Neural cell (in vitro differentiated cells): ENCODE data around the gene PSRC1. TPM values are rescaled to one million over a fixed set of nuclear protein-coding genes. Genes with fewer than 3 reads are reported as not detected.

Experiments
- H2AFZ ChIP-seq: fragments of 200-600, 300-800 bp; sonication (generic), shearing (Covaris generic); 2 replicates; pipeline ENCODE4 v1.6.0; 2014; ENCODE audit warnings: low read depth, mild to moderate bottlenecking, antibody characterized with exemption, low read length, moderate library complexity
- H3F3A ChIP-seq: fragments of 200-600 bp; shearing (Covaris generic); 2 replicates; pipeline ENCODE4 v1.6.1; 2016; ENCODE audit warnings: mild to moderate bottlenecking, moderate library complexity, mixed read lengths, antibody characterized with exemption, low read length; ENCODE audit not compliant: insufficient read depth, poor library complexity, severe bottlenecking
- H3K27ac ChIP-seq: fragments of 200-600, 300-800 bp; sonication (generic), shearing (Covaris generic); 2 replicates; pipeline ENCODE4 v1.5.1; 2014; ENCODE audit warnings: mild to moderate bottlenecking, low read length, moderate library complexity
- H3K27me3 ChIP-seq: fragments of 300-800, 200-600 bp; sonication (generic), shearing (Covaris generic); 2 replicates; pipeline ENCODE4 v1.6.0; 2014; ENCODE audit warnings: mild to moderate bottlenecking, low read depth, low read length, moderate library complexity; ENCODE audit not compliant: insufficient read depth
- H3K36me3 ChIP-seq: fragments of 300-800, 200-600 bp; sonication (generic), shearing (Covaris generic); 2 replicates; pipeline ENCODE4 v1.5.1; 2014; ENCODE audit warnings: mild to moderate bottlenecking, antibody characterized with exemption, low read length, moderate library complexity; ENCODE audit not compliant: insufficient read depth
- H3K4me2 ChIP-seq: fragments of 300-800, 200-600 bp; sonication (generic), shearing (Covaris generic); 2 replicates; pipeline ENCODE4 v1.6.0; 2014; ENCODE audit warnings: mild to moderate bottlenecking, low read length
- H3K4me3 ChIP-seq: fragments of 300-800, 200-600 bp; sonication (generic), shearing (Covaris generic); 2 replicates; pipeline ENCODE4 v1.5.1; 2014; ENCODE audit warnings: mild to moderate bottlenecking, low read length, moderate library complexity
- H3K79me2 ChIP-seq: fragments of 200-600 bp; shearing (Covaris generic); replicated peaks from 2 replicates; pipeline ENCODE4 v1.6.0; 2014; ENCODE audit warnings: mild to moderate bottlenecking, low read length, moderate library complexity; ENCODE audit not compliant: insufficient read depth
- H3K9ac ChIP-seq: fragments of 300-800, 200-600 bp; sonication (generic), shearing (Covaris generic); 2 replicates; pipeline ENCODE4 v1.6.1; 2016; ENCODE audit warnings: mild to moderate bottlenecking, low read length, mixed read lengths
- H3K9me2 ChIP-seq: fragments of 200-600 bp; shearing (Covaris generic); 2 replicates; pipeline ENCODE4 v1.6.1; 2016; ENCODE audit warnings: mild to moderate bottlenecking, low read length, mixed read lengths; ENCODE audit not compliant: insufficient read depth
- H3K9me3 ChIP-seq: fragments of 200-600, 300-800 bp; sonication (generic), shearing (Covaris generic); 2 replicates; pipeline ENCODE4 v1.6.1; 2016; ENCODE audit warnings: mild to moderate bottlenecking, mixed run types, low read length, moderate library complexity, mixed read lengths
- H4K20me1 ChIP-seq: fragments of 200-600 bp; shearing (Covaris generic); 2 replicates; pipeline ENCODE4 v1.6.1; 2016; ENCODE audit warnings: mild to moderate bottlenecking, mixed run types; ENCODE audit not compliant: insufficient read depth
- CTCF ChIP-seq: fragments of 450-650 bp; IDR thresholded peaks from 2 replicates; pipeline ENCODE4 v1.5.1; 2014; ENCODE audit warnings: antibody characterized with exemption, mild to moderate bottlenecking, moderate library complexity; ENCODE audit not compliant: poor library complexity, severe bottlenecking
- EP300 ChIP-seq: fragments of 450-650 bp; conservative IDR thresholded peaks from 2 replicates; pipeline ENCODE4 v1.6.1; 2014; ENCODE audit warnings: antibody characterized with exemption, mild to moderate bottlenecking, moderate library complexity; ENCODE audit not compliant: poor library complexity, severe bottlenecking
- EZH2 ChIP-seq: fragments of 200-600, 300-800 bp; shearing (Covaris generic), sonication (generic); IDR thresholded peaks from 2 replicates; pipeline ENCODE4 v1.6.1; 2014; ENCODE audit warnings: antibody characterized with exemption, low read length, borderline replicate concordance, mild to moderate bottlenecking; ENCODE audit not compliant: insufficient read depth, poor library complexity, severe bottlenecking
- MXI1 ChIP-seq: fragments of 450-650 bp; conservative IDR thresholded peaks from 2 replicates; pipeline ENCODE4 v1.6.1; 2014; ENCODE audit warnings: antibody characterized with exemption, mild to moderate bottlenecking; ENCODE audit not compliant: poor library complexity, severe bottlenecking
- POLR2AphosphoS5 ChIP-seq: IDR thresholded peaks from 2 replicates; pipeline ENCODE4 v1.6.1; 2012
- RAD21 ChIP-seq: fragments of 450-650 bp; conservative IDR thresholded peaks from 2 replicates; pipeline ENCODE4 v1.6.1; 2014; ENCODE audit warnings: antibody characterized with exemption, mild to moderate bottlenecking, moderate library complexity
- REST ChIP-seq: IDR thresholded peaks from 2 replicates; pipeline ENCODE4 v1.6.1; 2012; ENCODE audit warnings: borderline replicate concordance
- SMC3 ChIP-seq: fragments of 450-650 bp; conservative IDR thresholded peaks from 2 replicates; pipeline ENCODE4 v1.6.1; 2014; ENCODE audit warnings: antibody characterized with exemption, mild to moderate bottlenecking, moderate library complexity; ENCODE audit not compliant: poor library complexity
- TAF1 ChIP-seq: IDR thresholded peaks from 2 replicates; pipeline ENCODE4 v1.6.1; 2012; ENCODE audit warnings: low read depth
- polyA plus RNA-seq: library from polyadenylated mRNA; depleted of rRNA; stranded (reverse); fragments of >200 nt; gene quantifications from 2 replicates; pipeline ENCODE4 v1.2.3, GENCODE V29; 2014

PSRC1 gene
- polyA plus RNA-seq, 1 donor from 2014 or later: 5.4 TPM

GRCh38 chr1:109312246-109312645 is 29.3 kb upstream of the PSRC1 start:
- Histone ChIP-seq H3K4me3 (no peak overlapping the region), H3K27me3 (no peaks in the 10 kb centered on the region), H3K9ac (no peak overlapping the region), H3K36me3 (peaks cover 7% of the 10 kb centered on the region), H3K9me2 (no peaks in the 10 kb centered on the region), H3K9me3 (no peaks in the 10 kb centered on the region), H3K4me2 (no peak overlapping the region), H3K79me2 (no peaks in the 10 kb centered on the region), H4K20me1 (no peaks in the 10 kb centered on the region), H3K27ac (no peak overlapping the region), H2AFZ (no peak overlapping the region), H3F3A (no peaks in the 10 kb centered on the region)
- no peak for TF ChIP-seq MXI1
- no peak for TF ChIP-seq CTCF

GRCh38 chr1:109309347-109309746 is 26.4 kb upstream of the PSRC1 start:
- H3K9ac ChIP-seq: no peak overlapping the region
- H3K27ac ChIP-seq: no peak overlapping the region
- H4K20me1 ChIP-seq: no peaks in the 10 kb centered on the region
- H3K4me2 ChIP-seq: no peak overlapping the region
- no peak overlapping the region for H3K4me3 ChIP-seq
- H3K27me3 ChIP-seq: no peaks in the 10 kb centered on the region
- no peak overlapping the region for H2AFZ ChIP-seq
- H3K9me2 ChIP-seq: no peaks in the 10 kb centered on the region
- no peaks in the 10 kb centered on the region for H3F3A ChIP-seq
- TF ChIP-seq POLR2AphosphoS5 (no peak), EP300 (no peak), TAF1 (no peak), MXI1 (no peak), CTCF (no peak), RAD21 (no peak), SMC3 (no peak), REST (no peak), EZH2 (no peak)
- no peaks in the 10 kb centered on the region for H3K36me3 ChIP-seq
- H3K9me3 ChIP-seq: no peaks in the 10 kb centered on the region
- no peaks in the 10 kb centered on the region for H3K79me2 ChIP-seq
